ENCODE results near the gene DNM2.

DNM2 gene

DNA sequence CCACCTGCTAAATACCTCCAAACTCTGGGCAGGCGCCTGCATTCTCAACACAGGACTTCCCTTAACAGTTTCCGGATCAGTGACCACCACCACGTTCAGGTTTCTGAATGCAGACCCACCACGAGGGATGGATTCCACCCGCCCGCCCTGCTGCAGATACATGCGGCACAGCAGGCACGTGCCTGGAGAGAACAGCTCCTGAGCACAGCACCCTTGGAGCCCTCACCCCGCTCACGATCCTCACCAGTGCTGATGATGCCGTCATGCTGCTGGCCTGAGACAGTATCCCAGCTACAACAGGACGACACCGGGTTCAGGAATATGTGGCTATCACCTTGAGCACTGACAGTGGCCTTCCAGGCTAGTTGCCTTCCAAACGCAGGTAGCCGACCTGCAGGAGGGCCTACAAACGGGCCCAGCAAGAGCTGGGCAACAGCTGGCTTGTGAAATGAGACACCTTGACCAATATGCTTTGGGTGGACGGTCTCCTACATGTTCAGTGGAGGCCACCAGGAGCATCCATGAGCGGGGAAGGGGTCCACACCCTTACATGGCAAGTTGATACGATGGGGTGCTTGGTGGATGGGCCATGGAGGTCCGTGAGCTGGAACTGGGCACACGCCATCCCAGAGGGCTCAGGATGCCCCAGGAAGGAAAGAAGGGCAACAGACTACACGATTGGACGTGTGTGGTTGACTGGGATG is 26.5 kb upstream of the DNM2 start:
- Histone ChIP-seq H3K4me3 (ENCODE audit: low read length) (no peak overlapping the region), H3K36me3 (ENCODE audit: control insufficient read depth, insufficient read depth, low read length) (peaks cover 58% of the 10 kb centered on the region), H3K27me3 (ENCODE audit: control insufficient read depth, insufficient read depth, low read length) (no peaks in the 10 kb centered on the region), H3K9me3 (ENCODE audit: control insufficient read depth, insufficient read depth, low read length) (no peaks in the 10 kb centered on the region), H3K27ac (ENCODE audit: low read length) (no peak overlapping the region), H3K4me1 (ENCODE audit: control insufficient read depth, insufficient read depth, low read length) (no peaks in the 10 kb centered on the region)
- no peak for DNase-seq (ENCODE audit: low read depth, low spot score)
- WGBS (ENCODE audit: insufficient coverage, insufficient read length): no CpG with 5 or more reads among the region's 23 CpGs

GRCh38 chr19:10691883-10692282 is 26.0 kb upstream of the DNM2 start:
- Histone ChIP-seq H3K27ac (ENCODE audit: low read length) (no peak overlapping the region), H3K27me3 (ENCODE audit: control insufficient read depth, insufficient read depth, low read length) (no peaks in the 10 kb centered on the region), H3K4me1 (ENCODE audit: control insufficient read depth, insufficient read depth, low read length) (no peaks in the 10 kb centered on the region), H3K36me3 (ENCODE audit: control insufficient read depth, insufficient read depth, low read length) (peaks cover 52% of the 10 kb centered on the region), H3K4me3 (ENCODE audit: low read length) (no peak overlapping the region), H3K9me3 (ENCODE audit: control insufficient read depth, insufficient read depth, low read length) (no peaks in the 10 kb centered on the region)
- DNase-seq (ENCODE audit: low read depth, low spot score): no peak
- WGBS (ENCODE audit: insufficient coverage, insufficient read length): no CpG with 5 or more reads among the region's 5 CpGs

DNA sequence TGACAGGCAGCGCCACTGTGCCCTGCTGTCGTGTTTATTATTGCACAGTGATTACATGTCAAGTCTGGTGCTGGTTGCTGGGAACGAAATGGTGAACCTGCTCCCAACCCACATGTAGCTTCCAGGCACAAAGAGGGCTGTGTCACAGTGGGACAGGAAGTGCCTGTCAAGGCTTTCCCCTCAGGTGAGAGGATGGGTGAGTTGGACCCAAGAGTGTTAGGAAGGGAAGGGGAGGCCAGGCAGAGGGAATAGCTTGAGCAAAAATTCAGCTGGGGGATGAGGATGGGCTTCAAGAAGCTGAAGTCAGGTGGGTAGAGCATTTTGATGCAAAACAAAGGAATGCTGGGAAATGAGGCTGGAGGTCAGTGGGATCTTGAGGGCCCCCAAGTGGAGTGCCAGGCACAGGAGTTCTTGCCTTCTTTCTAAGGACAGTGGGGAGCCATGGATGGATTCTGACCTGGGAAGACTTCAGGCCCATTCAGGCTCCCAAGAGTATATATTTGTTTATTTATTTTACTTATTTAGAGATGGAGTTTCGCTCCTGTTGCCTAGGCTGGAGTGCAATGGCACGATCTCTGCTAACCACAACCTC is 25.1 kb upstream of the DNM2 start:
- peaks cover 45% of the 10 kb centered on the region for H3K36me3 ChIP-seq (ENCODE audit: control insufficient read depth, insufficient read depth, low read length)

DNA sequence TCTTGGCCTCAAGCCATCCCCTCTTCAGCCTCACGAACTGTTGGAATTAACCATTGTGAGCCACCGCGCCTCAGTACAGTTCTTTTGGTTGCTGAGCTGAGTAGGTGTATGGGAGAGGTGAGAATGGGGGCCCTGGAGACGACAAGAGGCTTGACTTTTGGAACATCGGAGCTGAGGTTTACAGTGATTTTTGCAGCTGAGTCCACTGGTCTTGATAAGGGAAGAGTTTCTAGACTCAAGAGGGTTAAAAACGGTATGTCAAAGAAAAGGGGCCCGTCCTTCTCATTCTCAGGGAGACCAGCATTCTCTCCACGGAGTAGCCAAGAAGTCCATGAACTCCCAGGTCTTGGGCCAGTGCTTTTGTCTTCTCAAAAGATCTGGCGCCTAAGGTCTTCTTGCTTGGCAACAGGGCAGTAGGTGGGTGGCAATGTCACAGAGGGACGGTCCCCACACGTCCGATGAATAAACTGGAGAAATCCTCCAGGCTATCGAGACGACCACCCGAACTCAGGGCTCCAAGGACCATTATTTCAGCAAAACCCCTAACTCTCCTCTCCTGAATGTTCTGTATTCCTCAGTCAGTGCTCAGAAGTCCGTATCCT is 23.1 kb upstream of the DNM2 start:
- Histone ChIP-seq H3K4me3 (ENCODE audit: low read length) (no peak overlapping the region), H3K27me3 (ENCODE audit: control insufficient read depth, insufficient read depth, low read length) (no peaks in the 10 kb centered on the region), H3K36me3 (ENCODE audit: control insufficient read depth, insufficient read depth, low read length) (peaks cover 27% of the 10 kb centered on the region), H3K27ac (ENCODE audit: low read length) (no peak overlapping the region), H3K9me3 (ENCODE audit: control insufficient read depth, insufficient read depth, low read length) (no peaks in the 10 kb centered on the region), H3K4me1 (ENCODE audit: control insufficient read depth, insufficient read depth, low read length) (no peaks in the 10 kb centered on the region)
- no peak for DNase-seq (ENCODE audit: low read depth, low spot score)
- WGBS (ENCODE audit: insufficient coverage, insufficient read length): no CpG with 5 or more reads among the region's 16 CpGs

More for the DNA sequence above, 25.1 kb upstream of the DNM2 start:
- Histone ChIP-seq H3K27me3 (ENCODE audit: control insufficient read depth, insufficient read depth, low read length) (no peaks in the 10 kb centered on the region), H3K9me3 (ENCODE audit: control insufficient read depth, insufficient read depth, low read length) (no peaks in the 10 kb centered on the region), H3K27ac (ENCODE audit: low read length) (no peak overlapping the region), H3K4me1 (ENCODE audit: control insufficient read depth, insufficient read depth, low read length) (no peaks in the 10 kb centered on the region), H3K4me3 (ENCODE audit: low read length) (no peak overlapping the region)
- WGBS (ENCODE audit: insufficient coverage, insufficient read length): no CpG with 5 or more reads among the region's 5 CpGs
- DNase-seq (ENCODE audit: low read depth, low spot score): no peak

DNA sequence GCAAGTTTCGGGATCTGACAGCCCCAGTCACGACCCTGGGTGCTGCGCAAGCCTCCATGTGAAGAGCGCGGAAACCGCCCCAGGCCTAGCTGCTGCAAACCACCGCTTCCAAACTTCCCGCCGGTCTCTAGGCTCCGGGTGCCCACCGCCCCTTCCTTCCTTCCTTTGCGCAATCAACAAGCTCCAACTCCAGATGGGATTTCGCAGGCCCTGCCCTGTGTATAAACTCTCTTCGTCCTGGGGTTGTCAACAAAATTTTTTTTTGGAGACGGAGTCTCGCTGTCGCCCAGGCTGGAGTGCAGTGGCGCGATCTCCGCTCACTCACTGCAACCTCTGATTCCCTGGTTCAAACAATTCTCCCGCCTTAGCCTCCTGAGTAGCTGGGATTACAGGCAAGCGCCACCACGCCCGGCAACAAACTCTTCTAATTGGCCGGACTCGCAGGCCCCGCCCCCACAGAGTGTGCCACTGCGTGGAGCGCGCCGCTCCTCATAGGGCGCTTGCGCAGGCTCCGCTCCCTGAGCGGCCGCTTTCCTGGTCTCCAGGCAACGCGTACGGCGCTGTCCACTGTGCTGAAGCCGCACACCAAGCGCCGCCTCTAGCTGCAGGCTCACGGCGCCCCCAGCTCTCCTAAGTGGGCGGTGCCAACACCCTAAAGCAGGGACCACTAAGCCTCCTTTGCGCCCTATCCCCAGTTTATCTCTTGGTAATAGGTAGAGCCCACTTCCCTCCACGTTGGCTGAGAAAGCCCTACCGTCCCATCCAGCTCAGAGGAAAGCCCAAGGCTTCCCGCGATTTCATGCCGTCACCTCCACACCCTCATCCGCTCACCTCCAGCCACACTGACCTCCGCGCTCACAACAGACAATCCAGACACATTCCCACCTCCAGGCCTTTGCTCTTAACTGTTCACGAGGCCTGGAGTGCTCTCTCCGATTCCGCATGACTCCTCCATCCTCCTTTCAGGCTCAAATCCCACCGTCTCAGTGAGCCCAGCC is 22.2 kb upstream of the DNM2 start:
- peak; percentile 89 for DNase-seq (ENCODE audit: low read depth, low spot score)
- Histone ChIP-seq H3K27ac (ENCODE audit: low read length) (no peak overlapping the region), H3K9me3 (ENCODE audit: control insufficient read depth, insufficient read depth, low read length) (no peaks in the 10 kb centered on the region), H3K36me3 (ENCODE audit: control insufficient read depth, insufficient read depth, low read length) (peaks cover 19% of the 10 kb centered on the region), H3K27me3 (ENCODE audit: control insufficient read depth, insufficient read depth, low read length) (no peaks in the 10 kb centered on the region), H3K4me1 (ENCODE audit: control insufficient read depth, insufficient read depth, low read length) (no peaks in the 10 kb centered on the region), H3K4me3 (ENCODE audit: low read length) (no peak overlapping the region)
- no CpG with 5 or more reads among the region's 59 CpGs for WGBS (ENCODE audit: insufficient coverage, insufficient read length)

GRCh38 chr19:10699650-10700335 is 18.1 kb upstream of the DNM2 start:
- WGBS (ENCODE audit: insufficient coverage, insufficient read length): no CpG with 5 or more reads among the region's 15 CpGs
- Histone ChIP-seq H3K36me3 (ENCODE audit: control insufficient read depth, insufficient read depth, low read length) (no peaks in the 10 kb centered on the region), H3K27ac (ENCODE audit: low read length) (no peak overlapping the region), H3K27me3 (ENCODE audit: control insufficient read depth, insufficient read depth, low read length) (no peaks in the 10 kb centered on the region), H3K9me3 (ENCODE audit: control insufficient read depth, insufficient read depth, low read length) (no peaks in the 10 kb centered on the region), H3K4me3 (ENCODE audit: low read length) (no peak overlapping the region), H3K4me1 (ENCODE audit: control insufficient read depth, insufficient read depth, low read length) (no peaks in the 10 kb centered on the region)
- DNase-seq (ENCODE audit: low read depth, low spot score): no peak

GRCh38 chr19:10701955-10702525 is 15.8 kb upstream of the DNM2 start:
- H3K27me3 ChIP-seq (ENCODE audit: control insufficient read depth, insufficient read depth, low read length): no peaks in the 10 kb centered on the region
- no peaks in the 10 kb centered on the region for H3K36me3 ChIP-seq (ENCODE audit: control insufficient read depth, insufficient read depth, low read length)
- no peaks in the 10 kb centered on the region for H3K4me1 ChIP-seq (ENCODE audit: control insufficient read depth, insufficient read depth, low read length)
- H3K4me3 ChIP-seq (ENCODE audit: low read length): peak overlapping the region; percentile 97; the same call in 1 of the 2 replicates
- no peaks in the 10 kb centered on the region for H3K9me3 ChIP-seq (ENCODE audit: control insufficient read depth, insufficient read depth, low read length)
- DNase-seq (ENCODE audit: low read depth, low spot score): no peak
- no CpG with 5 or more reads among the region's 24 CpGs for WGBS (ENCODE audit: insufficient coverage, insufficient read length)
- H3K27ac ChIP-seq (ENCODE audit: low read length): no peak overlapping the region

- Histone ChIP-seq H3K27me3 (ENCODE audit: control insufficient read depth, insufficient read depth, low read length) (no peaks in the 10 kb centered on the region), H3K9me3 (ENCODE audit: control insufficient read depth, insufficient read depth, low read length) (no peaks in the 10 kb centered on the region), H3K27ac (ENCODE audit: low read length) (no peak overlapping the region), H3K4me3 (ENCODE audit: low read length) (no peak overlapping the region), H3K36me3 (ENCODE audit: control insufficient read depth, insufficient read depth, low read length) (0 out of 2 replicates have a peak, but pooled peaks cover 3% of the 10 kb centered on the region), H3K4me1 (ENCODE audit: control insufficient read depth, insufficient read depth, low read length) (no peaks in the 10 kb centered on the region)
- no peak for DNase-seq (ENCODE audit: low read depth, low spot score)
- no CpG with 5 or more reads among the region's 12 CpGs for WGBS (ENCODE audit: insufficient coverage, insufficient read length)
Observed at GRCh38 chr19:10706990-10707389, 10.9 kb upstream of the DNM2 start.

DNA sequence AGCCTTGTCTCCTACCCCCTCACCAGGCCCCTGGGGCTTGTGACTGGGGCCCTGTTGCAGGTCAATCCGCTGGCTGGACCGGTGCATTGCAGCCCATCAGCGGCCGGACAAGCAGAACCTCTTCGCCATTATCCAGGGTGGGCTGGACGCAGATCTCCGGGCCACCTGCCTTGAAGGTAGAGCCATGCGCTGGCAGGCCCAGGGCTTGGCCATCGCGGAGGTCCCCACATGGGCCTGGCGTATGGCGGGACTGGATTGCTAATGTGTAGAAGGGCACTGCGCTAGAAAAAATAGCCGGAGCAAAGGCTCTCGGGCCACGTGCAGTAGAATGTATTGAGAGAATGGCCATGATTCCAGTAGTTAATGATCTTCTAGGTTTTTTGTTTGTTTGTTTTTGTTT is 10.4 kb upstream of the DNM2 start:
- Histone ChIP-seq H3K4me3 (ENCODE audit: low read length) (no peak overlapping the region), H3K4me1 (ENCODE audit: control insufficient read depth, insufficient read depth, low read length) (no peaks in the 10 kb centered on the region), H3K9me3 (ENCODE audit: control insufficient read depth, insufficient read depth, low read length) (no peaks in the 10 kb centered on the region), H3K27me3 (ENCODE audit: control insufficient read depth, insufficient read depth, low read length) (no peaks in the 10 kb centered on the region), H3K27ac (ENCODE audit: low read length) (no peak overlapping the region), H3K36me3 (ENCODE audit: control insufficient read depth, insufficient read depth, low read length) (0 out of 2 replicates have a peak, but pooled peaks cover 3% of the 10 kb centered on the region)
- no CpG with 5 or more reads among the region's 16 CpGs for WGBS (ENCODE audit: insufficient coverage, insufficient read length)
- no peak for DNase-seq (ENCODE audit: low read depth, low spot score)
